ENCODE results near the gene NAV2.

The NAV2 gene

GRCh38 chr11:19827399-19828135, 114.9 kb downstream of the NAV2 start:
- in situ Hi-C loops (cut with HindIII; ENCODE audit: low sequenced_read_pairs): no loop called here

- in situ Hi-C loops (cut with HindIII; ENCODE audit: low sequenced_read_pairs): no loop called here
These were observed 115.9 kb downstream of the NAV2 start for GRCh38 chr11:19828382-19829108.

GRCh38 chr11:19829109-19829837, 116.6 kb downstream of the NAV2 start:
- in situ Hi-C loops (cut with HindIII; ENCODE audit: low sequenced_read_pairs): no loop called here

GRCh38 chr11:19832086-19832750, 119.6 kb downstream of the NAV2 start:
- in situ Hi-C loops (cut with HindIII; ENCODE audit: low sequenced_read_pairs): no loop called here

- in situ Hi-C loops (cut with HindIII; ENCODE audit: low sequenced_read_pairs): no loop called here
These were observed 120.3 kb downstream of the NAV2 start for GRCh38 chr11:19832901-19833300.

- in situ Hi-C loops (cut with HindIII; ENCODE audit: low sequenced_read_pairs): no loop called here
These were observed 122.1 kb downstream of the NAV2 start for GRCh38 chr11:19834771-19835170.

GRCh38 chr11:19836666-19837065, 124.0 kb downstream of the NAV2 start:
- in situ Hi-C loops (cut with HindIII; ENCODE audit: low sequenced_read_pairs): no loop called here

- in situ Hi-C loops (cut with HindIII; ENCODE audit: low sequenced_read_pairs): no loop called here
These were observed 126.5 kb downstream of the NAV2 start for GRCh38 chr11:19838994-19839768.

GRCh38 chr11:19840961-19841360, 128.3 kb downstream of the NAV2 start:
- in situ Hi-C loops (cut with HindIII; ENCODE audit: low sequenced_read_pairs): loop anchor here (5.0 kb wide), 1 partner anchor 96 kb away; no protein-coding TSS in a partner anchor

- in situ Hi-C loops (cut with HindIII; ENCODE audit: low sequenced_read_pairs): loop anchor here (5.0 kb wide), 1 partner anchor 95 kb away; no protein-coding TSS in a partner anchor
These were observed 129.9 kb downstream of the NAV2 start for GRCh38 chr11:19842505-19842904.

- in situ Hi-C loops (cut with HindIII; ENCODE audit: low sequenced_read_pairs): loop anchor here (5.0 kb wide), 1 partner anchor 94 kb away; no protein-coding TSS in a partner anchor
These were observed 130.4 kb downstream of the NAV2 start for GRCh38 chr11:19843079-19843478.

GRCh38 chr11:19844012-19844411, 131.4 kb downstream of the NAV2 start:
- in situ Hi-C loops (cut with HindIII; ENCODE audit: low sequenced_read_pairs): loop anchor here (5.0 kb wide), 1 partner anchor 93 kb away; no protein-coding TSS in a partner anchor

- in situ Hi-C loops (cut with HindIII; ENCODE audit: low sequenced_read_pairs): loop anchor here (5.0 kb wide), 1 partner anchor 92 kb away; no protein-coding TSS in a partner anchor
These were observed 132.2 kb downstream of the NAV2 start for GRCh38 chr11:19844806-19845205.

GRCh38 chr11:19845626-19846025, 133.0 kb downstream of the NAV2 start:
- in situ Hi-C loops (cut with HindIII; ENCODE audit: low sequenced_read_pairs): no loop called here

- in situ Hi-C loops (cut with HindIII; ENCODE audit: low sequenced_read_pairs): no loop called here
These were observed 134.1 kb downstream of the NAV2 start for GRCh38 chr11:19846654-19847305.

GRCh38 chr11:19848219-19848618, 135.6 kb downstream of the NAV2 start:
- in situ Hi-C loops (cut with HindIII; ENCODE audit: low sequenced_read_pairs): no loop called here

- in situ Hi-C loops (cut with HindIII; ENCODE audit: low sequenced_read_pairs): no loop called here
These were observed 136.6 kb downstream of the NAV2 start for GRCh38 chr11:19849107-19849789.

GRCh38 chr11:19849947-19850593, 137.4 kb downstream of the NAV2 start:
- in situ Hi-C loops (cut with HindIII; ENCODE audit: low sequenced_read_pairs): no loop called here
